Urinary bladder (tissue), 4 donors: ENCODE data around the gene KATNB1. TPM values are rescaled to one million over a fixed set of nuclear protein-coding genes. Genes with fewer than 3 reads are reported as not detected.
A peak's percentile ranks its signal among the peaks of the same experiment; 100 is the strongest.
"Not testable (repeated sequence)": the region's sequence is repeated elsewhere in the genome, so short reads cannot be mapped to it uniquely, and the experiment has no call there.

Experiments used
- DNase-seq: peaks from one replicate; pipeline ENCODE4 v3.0.0-alpha.2; 2015; ENCODE audit errors: extremely low spot score
- H3K27ac ChIP-seq: one replicate; pipeline ENCODE4 v1.5.1; 2013; ENCODE audit warnings: low read depth, mild to moderate bottlenecking, moderate library complexity
- H3K36me3 ChIP-seq: one replicate; pipeline ENCODE4 v1.6.1; 2013; ENCODE audit warnings: mild to moderate bottlenecking, moderate library complexity; ENCODE audit not compliant: insufficient read depth
- H3K4me1 ChIP-seq: one replicate; pipeline ENCODE4 v1.6.1; 2013; ENCODE audit warnings: mild to moderate bottlenecking, moderate library complexity; ENCODE audit not compliant: insufficient read depth
- H3K4me3 ChIP-seq: one replicate; pipeline ENCODE4 v1.5.1; 2013; ENCODE audit warnings: low read depth, low read length
- WGBS: extraction: QIAGEN DNeasy Blood & Tissue Kit; methylation state at CpG from one replicate; pipeline ENCODE4 v1.1.7; 2013; 5-methylcytosine and 5-hydroxymethylcytosine counted together
- polyA plus RNA-seq: library from polyadenylated mRNA; stranded (reverse); fragments of 200-250 nt; gene quantifications from one replicate; pipeline ENCODE4 v1.2.3, GENCODE V29; 2013
- total RNA-seq: library from RNA; depleted of rRNA; stranded (reverse); fragments of >200 nt; gene quantifications from one replicate; pipeline ENCODE4 v1.2.3, GENCODE V29; 2014
- donor health status: healthy with polysubstance abuse.
- donor health status: healthy.

The KATNB1 gene
- total and polyA plus RNA-seq, 2 donors, result 11.9 to 15.0 TPM

DNA sequence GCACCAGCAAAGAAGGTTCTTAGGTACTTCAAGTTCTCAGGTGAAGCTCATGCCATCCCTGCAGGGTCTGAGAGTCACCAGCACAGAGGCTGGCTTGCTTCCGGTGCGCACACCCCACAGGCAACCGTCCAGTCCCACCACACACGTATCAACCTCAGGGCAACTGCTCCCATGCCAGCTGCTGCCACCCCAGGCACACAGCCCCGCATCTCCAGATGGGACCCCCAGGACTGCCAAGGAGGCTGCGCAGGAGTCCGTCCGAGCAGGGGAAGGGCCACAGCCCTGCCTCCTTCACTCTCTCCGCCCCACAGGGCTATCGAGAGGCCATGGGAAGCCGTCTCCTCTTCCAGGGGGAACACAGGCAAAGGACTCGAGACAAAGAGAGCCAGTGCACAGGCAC, 53.4 kb downstream of the KATNB1 start:
- 85% methylated on average over 12 of the region's 12 CpGs for WGBS
- H3K36me3 ChIP-seq, result peaks cover 1% of the 10 kb centered on the region
- H3K27ac ChIP-seq, result no peak overlapping the region
- H3K4me1 ChIP-seq, result no peaks in the 10 kb centered on the region
- DNase-seq, result no peak
- no peak overlapping the region for H3K4me3 ChIP-seq

DNA sequence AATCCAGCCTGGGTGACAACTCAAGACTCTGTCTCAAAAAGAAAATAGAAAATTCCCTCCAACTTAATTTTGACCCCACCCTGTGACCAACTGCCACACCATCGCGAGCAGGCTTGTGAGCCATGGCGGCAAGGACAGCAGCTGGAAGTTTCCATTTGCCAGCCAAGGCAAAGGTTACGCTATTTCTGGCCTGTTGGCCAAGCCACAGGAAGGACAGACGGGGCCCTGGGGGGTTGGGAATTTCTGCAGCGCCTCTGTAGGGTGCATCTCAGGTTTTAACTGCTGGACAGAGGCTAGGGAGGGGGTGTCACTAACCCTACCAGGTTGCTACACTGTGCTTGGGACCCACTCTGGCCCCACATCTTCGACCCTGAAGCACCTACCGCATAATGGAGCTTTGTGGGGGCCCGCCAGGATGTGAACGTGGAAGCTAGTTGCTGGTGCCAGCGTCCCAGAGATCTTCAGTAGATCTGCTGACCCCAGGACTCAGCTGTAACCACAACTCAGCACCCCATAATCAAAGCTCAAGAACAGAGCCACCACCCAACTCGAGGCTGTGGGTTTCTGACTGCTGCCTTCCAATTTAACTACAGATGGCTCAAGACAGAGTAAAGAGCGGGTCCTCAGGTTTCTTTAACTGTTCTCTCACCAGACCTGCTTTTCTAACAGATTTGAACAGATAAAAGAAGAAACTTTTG, 55.8 kb downstream of the KATNB1 start:
- H3K36me3 ChIP-seq, result peaks cover 1% of the 10 kb centered on the region
- no peaks in the 10 kb centered on the region for H3K4me1 ChIP-seq
- WGBS, result 75% methylated on average over 13 of the region's 13 CpGs
- no peak overlapping the region for H3K4me3 ChIP-seq
- no peak for DNase-seq
- H3K27ac ChIP-seq, result no peak overlapping the region

DNA sequence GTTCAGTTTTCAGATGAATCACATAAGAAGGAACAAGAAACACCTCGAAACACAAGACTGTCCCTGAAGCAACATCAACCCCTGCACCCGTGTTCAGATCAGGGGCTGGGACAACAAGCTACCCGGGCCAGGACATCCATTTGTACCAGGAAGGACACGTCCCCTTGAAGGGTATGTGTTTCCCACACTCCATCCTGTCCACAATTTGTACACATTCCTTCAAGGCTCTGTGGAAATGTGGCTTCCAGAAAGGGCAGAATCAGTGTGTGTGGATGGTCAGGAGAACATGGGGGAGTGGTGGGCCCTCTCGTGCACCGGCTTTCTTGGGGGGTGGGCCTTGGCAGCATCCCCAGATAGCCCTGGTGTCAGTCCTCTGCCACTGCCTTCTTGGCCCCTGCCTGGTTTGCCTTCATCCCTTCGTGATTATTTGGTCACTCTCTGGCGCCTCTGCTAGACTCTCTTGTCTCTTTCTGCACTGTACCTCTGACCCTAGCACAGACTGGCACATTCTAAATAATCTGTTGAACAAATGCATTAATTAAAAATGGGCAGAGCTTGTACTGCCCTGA, 56.4 kb downstream of the KATNB1 start:
- Histone ChIP-seq H3K27ac (no peak overlapping the region), H3K36me3 (peaks cover 1% of the 10 kb centered on the region), H3K4me3 (no peak overlapping the region), H3K4me1 (no peaks in the 10 kb centered on the region)
- WGBS, result 74% methylated on average over 8 of the region's 8 CpGs
- DNase-seq, result no peak

DNA sequence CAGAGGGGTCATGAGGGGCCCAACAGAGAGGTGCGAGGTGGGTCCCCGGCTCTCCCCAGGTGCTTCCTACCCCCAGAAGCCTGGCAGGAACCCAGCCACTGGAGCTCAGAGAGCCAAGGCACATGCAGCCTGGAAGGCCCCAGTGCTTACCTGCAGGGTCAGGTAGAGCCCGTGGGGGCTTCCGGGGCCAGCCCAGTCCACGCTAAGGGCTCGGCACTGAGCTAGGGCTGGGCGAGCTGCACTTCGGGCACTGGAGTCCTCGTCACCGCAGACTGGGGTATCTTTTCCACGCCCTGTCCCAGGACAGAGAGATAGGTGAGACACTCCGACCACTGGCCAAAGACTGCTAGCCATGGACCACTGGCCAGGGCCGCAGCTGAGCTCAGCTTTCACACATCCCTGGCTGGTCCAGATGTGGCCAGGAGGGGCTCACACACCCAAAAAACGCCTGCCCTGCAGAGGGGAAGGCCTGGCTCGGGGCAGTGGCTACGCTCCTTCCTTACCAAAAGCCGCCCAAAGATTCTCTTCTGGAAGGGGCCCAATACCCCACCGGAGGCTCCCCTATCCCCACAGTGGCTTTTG, 59.4 kb downstream of the KATNB1 start:
- peaks cover 1% of the 10 kb centered on the region for H3K36me3 ChIP-seq
- no peaks in the 10 kb centered on the region for H3K4me1 ChIP-seq
- no peak overlapping the region for H3K4me3 ChIP-seq
- DNase-seq, result no peak
- H3K27ac ChIP-seq, result no peak overlapping the region
- whole genome bisulfite sequencing, result 91% methylated on average over 18 of the region's 18 CpGs

DNA sequence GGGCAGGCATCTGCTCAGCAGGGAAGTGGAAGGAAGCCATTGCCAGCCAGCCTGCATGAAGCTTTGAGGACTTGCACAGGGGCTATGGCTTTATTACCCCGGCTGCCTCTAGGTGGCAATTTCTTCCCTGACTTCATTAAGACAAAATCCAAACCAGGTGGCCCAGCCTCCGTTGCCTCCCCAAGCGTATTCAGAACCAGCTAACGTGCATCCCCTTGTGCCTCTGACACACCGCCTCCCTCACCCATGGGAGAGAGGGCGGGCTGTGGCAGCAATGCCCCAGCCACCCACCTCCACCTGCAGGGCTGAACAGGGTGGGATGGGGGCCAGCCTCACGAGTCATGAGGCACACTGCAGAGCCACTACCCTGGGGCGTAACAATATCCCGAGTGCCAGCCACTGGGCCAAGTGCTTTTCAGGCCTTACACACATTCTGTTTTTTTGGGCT, 59.9 kb downstream of the KATNB1 start:
- 64% methylated on average over 9 of the region's 9 CpGs for WGBS
- Histone ChIP-seq H3K36me3 (peaks cover 1% of the 10 kb centered on the region), H3K27ac (no peak overlapping the region), H3K4me1 (no peaks in the 10 kb centered on the region), H3K4me3 (no peak overlapping the region)
- DNase-seq, result no peak

DNA sequence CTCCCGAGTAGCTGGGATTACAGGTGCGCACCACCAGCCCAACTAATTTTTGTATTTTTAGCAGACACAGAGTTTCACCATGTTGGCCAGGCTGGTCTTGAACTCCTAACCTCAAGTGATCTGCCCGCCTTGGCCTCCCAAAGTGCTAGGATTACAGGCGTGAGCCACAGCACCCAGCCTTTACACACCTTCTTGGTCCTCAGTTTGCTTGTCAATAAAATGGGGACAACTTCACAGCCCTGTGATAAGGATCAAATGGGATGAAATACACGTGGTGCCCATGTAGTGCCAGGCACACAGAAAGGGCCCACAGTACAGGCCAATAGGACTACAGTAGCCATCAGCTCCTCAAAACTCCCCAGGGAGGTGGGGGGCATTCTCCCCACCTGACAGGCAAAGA, 60.4 kb downstream of the KATNB1 start:
- not testable (repeated sequence) for H3K36me3 ChIP-seq

DNA sequence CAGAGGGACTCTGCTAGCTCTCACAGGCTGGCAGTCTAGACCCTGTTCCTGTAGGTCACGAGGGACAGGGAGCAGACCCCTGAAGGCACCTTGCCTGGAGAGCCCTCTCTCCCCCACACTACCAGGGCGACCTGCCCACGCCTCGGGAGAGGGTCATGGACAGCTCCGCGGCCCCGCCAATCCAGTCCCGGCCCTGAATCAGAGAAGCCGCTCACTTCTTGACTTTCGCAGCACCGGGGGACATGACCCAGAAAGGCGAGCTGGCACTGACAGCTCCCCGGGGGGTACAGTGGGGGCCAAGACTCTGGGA, 61.6 kb downstream of the KATNB1 start:
- Histone ChIP-seq H3K36me3 (no peaks in the 10 kb centered on the region), H3K4me3 (no peak overlapping the region), H3K4me1 (no peaks in the 10 kb centered on the region), H3K27ac (peak overlapping the region; percentile 14)
- WGBS, result 85% methylated on average over 13 of the region's 13 CpGs
- DNase-seq, result no peak

More for the DNA sequence above, 60.4 kb downstream of the KATNB1 start:
- not testable (repeated sequence) for DNase-seq, H3K4me3 ChIP-seq, H3K27ac ChIP-seq, H3K4me1 ChIP-seq
- 91% methylated on average over 5 of the region's 5 CpGs for WGBS

DNA sequence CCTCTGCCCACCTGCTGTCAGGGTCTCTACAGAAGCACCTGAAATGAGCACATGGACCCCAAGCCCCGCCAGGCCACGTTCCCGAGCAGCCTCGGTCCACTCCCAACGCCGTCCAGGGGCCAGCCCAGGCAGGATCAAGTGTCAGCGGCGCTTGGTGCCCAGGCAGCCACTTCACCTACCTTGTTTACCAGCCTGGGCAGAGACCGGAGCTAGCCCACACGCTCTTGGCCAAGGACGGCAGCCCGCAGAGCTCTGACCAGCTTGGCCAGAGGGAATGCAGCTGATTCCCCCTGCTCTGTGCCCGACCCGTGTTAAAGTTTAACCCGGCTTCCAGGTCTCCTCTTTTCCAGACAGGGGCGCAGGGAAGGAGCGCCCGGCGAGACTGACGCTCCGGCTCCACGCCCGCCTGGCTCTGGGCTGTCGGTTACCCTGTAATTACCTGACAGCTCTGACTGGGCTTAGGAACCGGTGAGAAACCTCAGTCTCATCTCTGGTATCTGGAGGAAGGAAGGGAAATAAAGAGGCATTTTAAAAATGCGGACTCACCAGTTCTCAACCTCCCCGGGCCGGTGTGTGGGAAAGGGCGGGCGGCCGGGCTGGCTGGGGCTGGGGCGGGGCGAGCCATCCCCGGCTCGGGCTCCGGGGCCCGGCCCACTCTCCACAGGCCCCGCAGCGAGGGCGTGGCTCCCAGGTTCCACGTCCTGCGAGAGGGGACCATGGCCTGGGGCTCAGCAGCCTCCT, 62.1 kb downstream of the KATNB1 start:
- H3K27ac ChIP-seq, result peak overlapping the region; percentile 14
- H3K4me3 ChIP-seq, result no peak overlapping the region
- no peak for DNase-seq
- H3K4me1 ChIP-seq, result no peaks in the 10 kb centered on the region
- H3K36me3 ChIP-seq, result no peaks in the 10 kb centered on the region
- 70% methylated on average over 42 of the region's 42 CpGs for WGBS

DNA sequence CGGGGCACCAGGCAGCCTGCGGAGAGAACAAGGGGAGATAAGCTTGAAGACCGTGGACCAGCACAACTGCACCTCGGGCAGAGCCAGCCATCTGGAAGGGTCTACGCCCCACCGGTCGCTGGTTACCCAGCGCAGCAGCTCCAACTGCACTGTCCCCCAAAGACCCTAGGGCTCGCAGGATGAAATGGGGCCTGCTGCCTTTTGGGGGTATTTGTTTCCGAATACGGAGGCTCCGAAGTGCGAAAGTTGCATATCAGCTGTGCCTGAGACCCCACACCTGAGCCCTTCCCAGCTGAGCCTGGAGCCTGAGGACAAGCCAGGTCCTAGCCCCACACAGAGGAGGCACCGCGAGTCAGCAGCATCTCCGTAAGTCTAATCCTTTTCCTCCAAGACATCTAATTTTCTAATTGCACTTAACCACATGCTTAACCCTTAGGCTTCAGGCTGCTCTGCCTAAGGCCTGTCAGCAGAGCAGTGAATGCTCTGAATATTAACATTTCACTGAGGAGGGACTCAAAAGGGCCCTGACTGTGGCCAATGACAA, 62.8 kb downstream of the KATNB1 start:
- Histone ChIP-seq H3K4me1 (no peaks in the 10 kb centered on the region), H3K27ac (no peak overlapping the region), H3K36me3 (no peaks in the 10 kb centered on the region), H3K4me3 (no peak overlapping the region)
- 81% methylated on average over 16 of the region's 16 CpGs for WGBS
- no peak for DNase-seq

DNA sequence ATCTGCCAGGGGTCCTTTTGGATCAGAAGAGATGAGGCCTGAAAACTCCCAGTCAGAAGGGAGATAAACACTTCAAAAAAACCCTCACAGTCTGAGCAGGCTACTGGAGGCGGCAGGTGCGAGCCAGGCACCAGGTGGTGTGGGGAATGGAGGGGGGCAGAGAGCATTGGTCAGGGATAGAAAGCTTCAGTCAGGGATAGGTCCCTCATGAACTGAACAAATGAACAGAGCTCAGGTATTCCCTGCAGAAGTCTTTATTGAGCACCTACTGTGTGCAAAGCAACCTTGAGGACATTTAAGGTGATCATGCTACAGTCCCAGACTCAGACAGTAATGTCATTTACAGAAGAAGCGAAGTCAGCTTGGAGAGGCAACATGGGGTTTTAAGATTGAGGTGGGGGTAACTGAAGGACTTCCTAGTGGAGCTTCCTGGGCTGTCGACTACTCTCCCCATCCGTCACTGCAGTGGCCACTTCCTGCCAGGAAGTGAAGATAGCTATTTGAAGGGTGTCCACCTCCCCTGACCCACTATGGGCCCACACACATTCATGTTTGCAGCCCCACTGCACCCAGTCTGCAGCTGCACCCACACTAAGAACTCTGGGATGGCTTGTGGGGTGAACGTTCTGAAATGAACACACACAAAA, 63.5 kb downstream of the KATNB1 start:
- WGBS, result 72% methylated on average over 6 of the region's 6 CpGs
- no peak for DNase-seq
- H3K27ac ChIP-seq, result no peak overlapping the region
- H3K4me1 ChIP-seq, result no peaks in the 10 kb centered on the region
- H3K36me3 ChIP-seq, result no peaks in the 10 kb centered on the region
- H3K4me3 ChIP-seq, result no peak overlapping the region

DNA sequence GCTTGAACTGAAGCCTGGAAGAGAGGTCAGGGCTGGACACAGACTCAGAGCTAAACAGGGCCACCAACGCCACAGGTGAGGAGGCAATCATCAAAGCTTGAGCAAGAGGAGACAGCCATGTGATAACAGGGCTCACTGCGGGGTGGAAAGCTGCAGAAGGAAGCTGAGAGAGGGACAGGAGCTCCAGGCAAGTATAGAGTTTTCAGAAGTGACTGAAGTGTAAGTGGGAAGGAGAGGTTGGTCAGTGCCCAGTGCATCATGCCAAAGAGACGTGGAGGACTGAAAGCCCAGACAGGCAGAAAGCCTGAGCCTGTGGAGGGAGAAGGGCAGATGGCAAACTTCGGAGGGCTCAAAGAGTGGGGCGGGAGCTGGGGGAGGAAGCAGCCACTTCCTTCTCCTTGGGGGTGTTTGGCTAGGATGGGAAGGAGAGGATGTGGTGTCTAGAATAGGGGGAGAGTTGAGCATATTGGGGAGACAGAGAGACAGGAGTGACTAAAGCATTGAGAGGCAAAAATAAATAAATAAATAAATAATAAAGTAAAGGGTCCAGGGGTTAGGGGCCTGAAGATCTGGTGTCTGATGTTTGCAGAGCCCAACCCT, 64.1 kb downstream of the KATNB1 start:
- H3K27ac ChIP-seq, result no peak overlapping the region
- H3K4me1 ChIP-seq, result no peaks in the 10 kb centered on the region
- DNase-seq, result no peak
- WGBS, result 57% methylated on average over 5 of the region's 5 CpGs
- no peak overlapping the region for H3K4me3 ChIP-seq
- H3K36me3 ChIP-seq, result no peaks in the 10 kb centered on the region

DNA sequence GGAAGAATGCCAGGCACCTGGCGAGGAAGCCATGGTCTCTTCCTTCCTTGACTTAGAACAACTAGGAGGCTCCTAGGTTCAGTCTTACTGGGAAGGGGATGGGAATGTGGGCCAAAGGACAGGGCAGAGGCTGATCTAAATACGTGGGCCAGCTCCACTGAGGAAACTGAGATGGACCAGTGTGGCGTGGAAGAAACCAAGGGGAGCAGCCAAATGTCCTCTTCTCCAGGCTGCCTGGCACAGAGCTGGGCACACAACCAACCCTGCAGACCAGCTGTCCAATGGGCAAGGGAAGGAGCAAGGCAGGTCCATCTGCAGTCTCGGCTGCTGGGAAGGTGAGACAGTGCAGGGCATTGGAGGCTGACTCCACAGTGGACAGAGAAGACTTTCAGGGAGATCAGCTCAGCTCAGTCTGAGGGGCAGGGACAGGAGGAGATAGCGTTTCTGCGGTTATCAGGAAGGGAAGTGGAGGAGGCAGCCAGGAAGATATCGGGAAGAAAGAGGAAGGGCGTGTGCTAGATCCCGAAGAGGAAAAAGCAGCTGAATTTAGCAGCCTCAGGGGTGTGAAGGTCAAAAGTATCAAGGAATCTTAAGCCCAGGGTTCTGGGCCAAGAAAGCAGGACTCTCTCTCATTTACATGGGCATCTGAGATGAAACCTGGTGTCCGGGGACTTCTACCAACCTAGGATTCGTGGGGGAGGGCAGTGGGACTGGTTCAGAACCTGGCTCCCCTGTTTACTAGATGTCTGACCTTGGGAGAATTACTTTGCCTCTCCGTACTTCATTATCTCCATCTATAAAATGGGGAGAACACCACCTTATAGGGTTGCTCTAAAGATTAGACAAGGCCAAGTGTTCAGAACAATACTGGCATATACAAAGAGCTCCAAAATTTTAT, 64.9 kb downstream of the KATNB1 start:
- DNase-seq, result no peak
- WGBS, result 43% methylated on average over 12 of the region's 12 CpGs
- Histone ChIP-seq H3K4me1 (no peaks in the 10 kb centered on the region), H3K27ac (no peak overlapping the region), H3K4me3 (no peak overlapping the region), H3K36me3 (no peaks in the 10 kb centered on the region)
